Measurements from ENCODE around the gene FOS.
"Not testable (repeated sequence)": the region's sequence is repeated elsewhere in the genome, so short reads cannot be mapped to it uniquely, and the experiment has no call there.

Gene FOS

GRCh38 chr14:75279153-75279762, 630 bp downstream of the FOS start:
- Histone ChIP-seq H3K9ac (ENCODE audit: low read depth, low read length) (peak overlapping the region; percentile 96), H3K4me2 (ENCODE audit: low read length) (peak overlapping the region; percentile 96), H3K4me1 (ENCODE audit: control insufficient read depth, insufficient read depth, low read length) (peaks cover 24% of the 10 kb centered on the region), H3K9me3 (replicated peaks; ENCODE audit: low read length) (no peaks in the 10 kb centered on the region), H3K4me3 (ENCODE audit: low read length) (peak overlapping the region; percentile 89), H3K27me3 (ENCODE audit: control insufficient read depth, insufficient read depth, low read length) (peaks cover 3% of the 10 kb centered on the region), H3K36me3 (ENCODE audit: insufficient read depth, low read length) (peaks cover 18% of the 10 kb centered on the region)

DNA sequence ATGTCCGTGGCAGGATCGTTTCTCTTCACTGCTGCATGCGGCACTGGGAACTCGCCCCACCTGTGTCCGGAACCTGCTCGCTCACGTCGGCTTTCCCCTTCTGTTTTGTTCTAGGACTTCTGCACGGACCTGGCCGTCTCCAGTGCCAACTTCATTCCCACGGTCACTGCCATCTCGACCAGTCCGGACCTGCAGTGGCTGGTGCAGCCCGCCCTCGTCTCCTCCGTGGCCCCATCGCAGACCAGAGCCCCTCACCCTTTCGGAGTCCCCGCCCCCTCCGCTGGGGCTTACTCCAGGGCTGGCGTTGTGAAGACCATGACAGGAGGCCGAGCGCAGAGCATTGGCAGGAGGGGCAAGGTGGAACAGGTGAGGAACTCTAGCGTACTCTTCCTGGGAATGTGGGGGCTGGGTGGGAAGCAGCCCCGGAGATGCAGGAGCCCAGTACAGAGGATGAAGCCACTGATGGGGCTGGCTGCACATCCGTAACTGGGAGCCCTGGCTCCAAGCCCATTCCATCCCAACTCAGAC, 1.2 kb downstream of the FOS start:
- H3K9ac ChIP-seq (ENCODE audit: low read depth, low read length): peak overlapping the region; percentile 96
- H3K9me3 ChIP-seq (replicated peaks; ENCODE audit: low read length): no peaks in the 10 kb centered on the region
- H3K36me3 ChIP-seq (ENCODE audit: insufficient read depth, low read length): peaks cover 18% of the 10 kb centered on the region
- peaks cover 3% of the 10 kb centered on the region for H3K27me3 ChIP-seq (ENCODE audit: control insufficient read depth, insufficient read depth, low read length)
- peak overlapping the region; percentile 89 for H3K4me3 ChIP-seq (ENCODE audit: low read length)
- H3K4me2 ChIP-seq (ENCODE audit: low read length): peak overlapping the region; percentile 96
- peaks cover 24% of the 10 kb centered on the region for H3K4me1 ChIP-seq (ENCODE audit: control insufficient read depth, insufficient read depth, low read length)

- peaks cover 24% of the 10 kb centered on the region for H3K4me1 ChIP-seq (ENCODE audit: control insufficient read depth, insufficient read depth, low read length)
- peaks cover 1% of the 10 kb centered on the region for H3K27me3 ChIP-seq (ENCODE audit: control insufficient read depth, insufficient read depth, low read length)
- peaks cover 18% of the 10 kb centered on the region for H3K36me3 ChIP-seq (ENCODE audit: insufficient read depth, low read length)
- H3K9ac ChIP-seq (ENCODE audit: low read depth, low read length): peak overlapping the region; percentile 96
- H3K4me3 ChIP-seq (ENCODE audit: low read length): peak overlapping the region; percentile 89
- no peaks in the 10 kb centered on the region for H3K9me3 ChIP-seq (replicated peaks; ENCODE audit: low read length)
- H3K4me2 ChIP-seq (ENCODE audit: low read length): peak overlapping the region; percentile 96
Observed at GRCh38 chr14:75280291-75280830, 1.7 kb downstream of the FOS start.

- no peak overlapping the region for H3K9ac ChIP-seq (ENCODE audit: low read depth, low read length)
Observed at GRCh38 chr14:75280831-75281653, 2.4 kb downstream of the FOS start.

DNA sequence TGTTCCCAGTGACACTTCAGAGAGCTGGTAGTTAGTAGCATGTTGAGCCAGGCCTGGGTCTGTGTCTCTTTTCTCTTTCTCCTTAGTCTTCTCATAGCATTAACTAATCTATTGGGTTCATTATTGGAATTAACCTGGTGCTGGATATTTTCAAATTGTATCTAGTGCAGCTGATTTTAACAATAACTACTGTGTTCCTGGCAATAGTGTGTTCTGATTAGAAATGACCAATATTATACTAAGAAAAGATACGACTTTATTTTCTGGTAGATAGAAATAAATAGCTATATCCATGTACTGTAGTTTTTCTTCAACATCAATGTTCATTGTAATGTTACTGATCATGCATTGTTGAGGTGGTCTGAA, 3.0 kb downstream of the FOS start:
- Histone ChIP-seq H3K9me3 (replicated peaks; ENCODE audit: low read length) (no peaks in the 10 kb centered on the region), H3K4me2 (ENCODE audit: low read length) (peak overlapping the region; percentile 96), H3K27me3 (ENCODE audit: control insufficient read depth, insufficient read depth, low read length) (no peaks in the 10 kb centered on the region), H3K4me1 (ENCODE audit: control insufficient read depth, insufficient read depth, low read length) (peaks cover 22% of the 10 kb centered on the region), H3K36me3 (ENCODE audit: insufficient read depth, low read length) (peaks cover 18% of the 10 kb centered on the region), H3K9ac (ENCODE audit: low read depth, low read length) (no peak overlapping the region), H3K4me3 (ENCODE audit: low read length) (no peak overlapping the region)

More at GRCh38 chr14:75280831-75281653, 2.4 kb downstream of the FOS start:
- H3K9me3 ChIP-seq (replicated peaks; ENCODE audit: low read length): no peaks in the 10 kb centered on the region
- H3K4me1 ChIP-seq (ENCODE audit: control insufficient read depth, insufficient read depth, low read length): peaks cover 24% of the 10 kb centered on the region
- H3K4me2 ChIP-seq (ENCODE audit: low read length): peak overlapping the region; percentile 96
- peaks cover 18% of the 10 kb centered on the region for H3K36me3 ChIP-seq (ENCODE audit: insufficient read depth, low read length)
- no peaks in the 10 kb centered on the region for H3K27me3 ChIP-seq (ENCODE audit: control insufficient read depth, insufficient read depth, low read length)
- H3K4me3 ChIP-seq (ENCODE audit: low read length): no peak overlapping the region

DNA sequence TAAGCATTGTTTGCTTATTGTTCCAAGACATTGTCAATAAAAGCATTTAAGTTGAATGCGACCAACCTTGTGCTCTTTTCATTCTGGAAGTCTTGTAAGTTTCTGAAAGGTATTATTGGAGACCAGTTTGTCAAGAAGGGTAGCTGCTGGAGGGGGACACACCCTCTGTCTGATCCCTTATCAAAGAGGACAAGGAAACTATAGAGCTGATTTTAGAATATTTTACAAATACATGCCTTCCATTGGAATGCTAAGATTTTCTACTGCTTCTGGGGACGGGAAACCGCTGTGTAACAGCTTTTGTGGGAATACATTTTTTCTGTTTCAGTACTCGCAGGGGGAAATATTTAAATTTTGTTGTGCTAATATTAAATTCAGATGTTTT, 3.5 kb downstream of the FOS start:
- Histone ChIP-seq H3K36me3 (ENCODE audit: insufficient read depth, low read length) (peaks cover 18% of the 10 kb centered on the region), H3K4me1 (ENCODE audit: control insufficient read depth, insufficient read depth, low read length) (peaks cover 19% of the 10 kb centered on the region), H3K27me3 (ENCODE audit: control insufficient read depth, insufficient read depth, low read length) (peaks cover 3% of the 10 kb centered on the region), H3K4me3 (ENCODE audit: low read length) (no peak overlapping the region), H3K4me2 (ENCODE audit: low read length) (no peak overlapping the region), H3K9me3 (replicated peaks; ENCODE audit: low read length) (no peaks in the 10 kb centered on the region), H3K9ac (ENCODE audit: low read depth, low read length) (no peak overlapping the region)

GRCh38 chr14:75282555-75283161, 4.0 kb downstream of the FOS start:
- H3K9ac ChIP-seq (ENCODE audit: low read depth, low read length); H3K9me3 ChIP-seq (replicated peaks; ENCODE audit: low read length); H3K4me2 ChIP-seq (ENCODE audit: low read length); H3K27me3 ChIP-seq (ENCODE audit: control insufficient read depth, insufficient read depth, low read length); H3K4me3 ChIP-seq (ENCODE audit: low read length): not testable (repeated sequence)
- H3K36me3 ChIP-seq (ENCODE audit: insufficient read depth, low read length): peaks cover 18% of the 10 kb centered on the region
- H3K4me1 ChIP-seq (ENCODE audit: control insufficient read depth, insufficient read depth, low read length): peaks cover 14% of the 10 kb centered on the region

- peaks cover 18% of the 10 kb centered on the region for H3K36me3 ChIP-seq (ENCODE audit: insufficient read depth, low read length)
- no peak overlapping the region for H3K4me3 ChIP-seq (ENCODE audit: low read length)
- no peak overlapping the region for H3K9ac ChIP-seq (ENCODE audit: low read depth, low read length)
- no peak overlapping the region for H3K4me2 ChIP-seq (ENCODE audit: low read length)
- H3K4me1 ChIP-seq (ENCODE audit: control insufficient read depth, insufficient read depth, low read length): peaks cover 14% of the 10 kb centered on the region
- no peaks in the 10 kb centered on the region for H3K9me3 ChIP-seq (replicated peaks; ENCODE audit: low read length)
- H3K27me3 ChIP-seq (ENCODE audit: control insufficient read depth, insufficient read depth, low read length): peaks cover 7% of the 10 kb centered on the region
Observed at GRCh38 chr14:75283162-75283832, 4.7 kb downstream of the FOS start.

GRCh38 chr14:75283833-75284563, 5.4 kb downstream of the FOS start:
- Histone ChIP-seq H3K4me2 (ENCODE audit: low read length) (no peak overlapping the region), H3K36me3 (ENCODE audit: insufficient read depth, low read length) (peaks cover 18% of the 10 kb centered on the region), H3K9me3 (replicated peaks; ENCODE audit: low read length) (no peaks in the 10 kb centered on the region), H3K27me3 (ENCODE audit: control insufficient read depth, insufficient read depth, low read length) (peaks cover 7% of the 10 kb centered on the region), H3K4me3 (ENCODE audit: low read length) (no peak overlapping the region), H3K4me1 (ENCODE audit: control insufficient read depth, insufficient read depth, low read length) (peaks cover 14% of the 10 kb centered on the region), H3K9ac (ENCODE audit: low read depth, low read length) (no peak overlapping the region)

- Histone ChIP-seq H3K9ac (ENCODE audit: low read depth, low read length) (no peak overlapping the region), H3K4me2 (ENCODE audit: low read length) (no peak overlapping the region), H3K36me3 (ENCODE audit: insufficient read depth, low read length) (peaks cover 15% of the 10 kb centered on the region), H3K9me3 (replicated peaks; ENCODE audit: low read length) (no peaks in the 10 kb centered on the region), H3K4me1 (ENCODE audit: control insufficient read depth, insufficient read depth, low read length) (peaks cover 6% of the 10 kb centered on the region), H3K4me3 (ENCODE audit: low read length) (no peak overlapping the region), H3K27me3 (ENCODE audit: control insufficient read depth, insufficient read depth, low read length) (peaks cover 17% of the 10 kb centered on the region)
Observed at GRCh38 chr14:75285331-75285730, 6.7 kb downstream of the FOS start.

All from skeletal muscle satellite cell (primary cell).